Lung (tissue), 12 donors: ENCODE data around the gene SH3BGRL2. TPM values are rescaled to one million over a fixed set of nuclear protein-coding genes. Genes with fewer than 3 reads are reported as not detected.
A peak's percentile ranks its signal among the peaks of the same experiment; 100 is the strongest.

Experiments
- ATAC-seq: fragments of 200-7000 bp; cut with Tn5 transposase; one replicate; pipeline ENCODE4 v1.9.1; 2020; ENCODE audit warnings: moderate number of reproducible peaks; ENCODE audit not compliant: insufficient read depth, low FRiP score
- DNase-seq, 3 donors: peaks; one replicate each; pipeline ENCODE4 v3.0.0-alpha.2; 2013 to 2017
- H3K27ac ChIP-seq, 2 donors: one replicate each; pipeline ENCODE4 v1.5.1; 2013; ENCODE audit warnings: mild to moderate bottlenecking in 2 of 2, moderate library complexity in 2 of 2, control low read depth in 1 of 2, inconsistent platforms in 1 of 2, low read depth in 1 of 2, low read length in 1 of 2
- H3K27me3 ChIP-seq, 3 donors: one replicate each; pipeline ENCODE4 v1.5.1; 2013; ENCODE audit warnings: low read length in 2 of 3; ENCODE audit not compliant: control insufficient read depth in 3 of 3, insufficient read depth in 3 of 3
- H3K36me3 ChIP-seq, 4 donors: one replicate each; pipeline ENCODE4 v1.5.1; 2013; ENCODE audit warnings: low read length in 4 of 4, mild to moderate bottlenecking in 1 of 4, moderate library complexity in 1 of 4; ENCODE audit not compliant: control insufficient read depth in 4 of 4, insufficient read depth in 4 of 4
- H3K4me1 ChIP-seq, 5 donors: one replicate each; pipeline ENCODE4 v1.5.1; 2013; ENCODE audit warnings: low read length in 5 of 5, mild to moderate bottlenecking in 2 of 5, moderate library complexity in 1 of 5; ENCODE audit not compliant: control insufficient read depth in 5 of 5, insufficient read depth in 5 of 5
- H3K4me3 ChIP-seq: one replicate; pipeline ENCODE4 v1.5.1; 2013; ENCODE audit warnings: mild to moderate bottlenecking, control low read depth, moderate library complexity
- H3K9ac ChIP-seq, 2 donors: one replicate each; pipeline ENCODE4 v1.5.1; 2013; ENCODE audit warnings: low read length in 2 of 2, control low read depth in 1 of 2; ENCODE audit not compliant: insufficient read depth in 1 of 2
- H3K9me3 ChIP-seq, 4 donors: one replicate each; pipeline ENCODE4 v1.5.1; 2013; ENCODE audit warnings: low read length in 3 of 4, mild to moderate bottlenecking in 1 of 4, moderate library complexity in 1 of 4; ENCODE audit not compliant: control insufficient read depth in 4 of 4, insufficient read depth in 3 of 4
- CTCF ChIP-seq: IDR thresholded peaks from 2 replicates; pipeline ENCODE4 v1.5.1; 2012; ENCODE audit warnings: mild to moderate bottlenecking; ENCODE audit errors: control extremely low read depth, extremely low read depth
- WGBS, 2 donors: extraction: QIAGEN DNeasy Blood & Tissue Kit; methylation state at CpG; one replicate each; pipeline ENCODE4 v1.1.7; 2013; 5-methylcytosine and 5-hydroxymethylcytosine counted together
- polyA plus RNA-seq, 2 donors: library from polyadenylated mRNA; stranded (reverse); fragments of 200-250 nt; gene quantifications; one replicate each; pipeline ENCODE4 v1.2.1, GENCODE V29; 2013
- total RNA-seq, 2 donors: library from RNA; depleted of rRNA in 1 of 2; stranded (reverse); fragments of >200 nt in 1 of 2; gene quantifications; one replicate each; pipeline ENCODE4 v1.2.1, GENCODE V29; 2014 to 2021
- donor health status: control.
- donor health status: control.
- donor health status: Bipolar disorder and iron deficiency.
- donor health status: healthy.
- donor health status: DM: yes; HTN: yes; CAD: no.

Gene SH3BGRL2
- total and polyA plus RNA-seq, 4 donors = 7.4 to 38.5 (median 14.0) TPM

- no peak for TF ChIP-seq CTCF
- Histone ChIP-seq H3K27ac (no peak overlapping the region), H3K9me3 (no peaks in the 10 kb centered on the region), H3K27me3 (no peaks in the 10 kb centered on the region), H3K4me1 (no peaks in the 10 kb centered on the region), H3K9ac (no peak overlapping the region), H3K4me3 (no peak overlapping the region), H3K36me3 (no peaks in the 10 kb centered on the region)
- DNase-seq (no peak), ATAC-seq (no peak)
- 77 to 92% methylated on average over 2 of the region's 2 CpGs for WGBS, 2 donors
These were observed 86.9 kb downstream of the SH3BGRL2 start for GRCh38 chr6:79717989-79718388.

DNA sequence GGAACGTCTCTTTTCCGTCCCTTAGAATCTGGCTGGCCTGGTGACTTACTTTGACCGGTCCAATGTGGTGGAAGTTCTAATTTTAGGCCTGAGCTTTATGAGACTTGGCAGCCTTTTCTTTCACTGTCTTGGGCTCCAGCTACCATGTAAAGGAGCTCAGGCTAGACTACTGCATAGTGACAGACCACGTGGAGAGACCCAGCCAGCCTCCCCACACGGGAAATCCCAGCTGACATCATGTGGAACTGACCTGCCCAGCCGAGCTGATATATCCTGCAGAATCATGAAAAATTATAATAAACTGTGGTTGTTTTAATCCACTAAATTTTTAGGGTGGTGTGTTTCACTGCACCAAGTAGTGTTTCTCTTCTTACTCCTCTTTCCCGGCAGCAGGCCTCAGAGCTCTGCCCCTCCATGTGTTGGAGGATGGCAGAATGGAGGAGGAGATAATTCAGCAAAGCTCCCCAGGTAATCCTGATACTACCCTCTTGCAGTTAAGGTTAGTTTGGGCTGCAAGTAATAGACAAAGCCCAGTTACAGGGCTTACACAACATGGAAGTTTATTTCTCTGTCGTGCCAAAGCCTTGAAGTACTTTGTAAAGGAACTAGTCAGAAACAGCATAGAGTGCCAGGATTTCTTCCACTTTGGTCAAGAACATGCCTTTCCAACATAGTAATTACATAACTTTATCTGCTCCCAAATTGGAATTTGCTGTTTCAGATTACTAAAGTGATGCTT, 87.5 kb downstream of the SH3BGRL2 start:
- peak in 1 of 3 donors; percentile 15 for DNase-seq
- no peak overlapping the region for H3K9ac ChIP-seq
- H3K4me3 ChIP-seq = no peak overlapping the region
- H3K27ac ChIP-seq = no peak overlapping the region
- TF ChIP-seq CTCF = no peak
- H3K36me3 ChIP-seq = no peaks in the 10 kb centered on the region
- H3K4me1 ChIP-seq = no peaks in the 10 kb centered on the region
- no peak for ATAC-seq
- WGBS, 2 donors = 87 to 91% methylated on average over 8 of the region's 8 CpGs
- no peaks in the 10 kb centered on the region for H3K27me3 ChIP-seq
- H3K9me3 ChIP-seq = no peaks in the 10 kb centered on the region

GRCh38 chr6:79719248-79719960, 88.3 kb downstream of the SH3BGRL2 start:
- Histone ChIP-seq H3K9me3 (no peaks in the 10 kb centered on the region), H3K4me1 (no peaks in the 10 kb centered on the region), H3K27ac (no peak overlapping the region), H3K27me3 (no peaks in the 10 kb centered on the region), H3K36me3 (no peaks in the 10 kb centered on the region), H3K4me3 (no peak overlapping the region), H3K9ac (no peak overlapping the region)
- no peak for TF ChIP-seq CTCF
- ATAC-seq (peak; percentile 41), DNase-seq (no peak)
- 76 to 79% methylated on average over 6 of the region's 6 CpGs for WGBS, 2 donors
